Stimulated activated CD4-positive, alpha-beta T cell treated with anti-CD3 and anti-CD28 coated beads, Interleukin-2, amount 100 ng/mL, for 48 hours (primary cell): Measurements from ENCODE around the gene PGLYRP3.

Experiments used
- DNase-seq, 2 donors: peaks; one replicate each; pipeline ENCODE4 v3.0.0-alpha.2; 2020

PGLYRP3 gene

GRCh38 chr1:153253693-153254092 lies 59.1 kb downstream of the PGLYRP3 start:
- DNase-seq: no peak

- DNase-seq: no peak
Measured at GRCh38 chr1:153253076-153253475, 59.7 kb downstream of the PGLYRP3 start.

- DNase-seq: no peak
Measured at GRCh38 chr1:153251988-153252387, 60.8 kb downstream of the PGLYRP3 start.

- no peak for DNase-seq
Measured at GRCh38 chr1:153251562-153251961, 61.2 kb downstream of the PGLYRP3 start.

GRCh38 chr1:153251087-153251486 lies 61.7 kb downstream of the PGLYRP3 start:
- DNase-seq: no peak

GRCh38 chr1:153250166-153250565 lies 62.6 kb downstream of the PGLYRP3 start:
- DNase-seq: no peak

- DNase-seq: no peak
Measured at GRCh38 chr1:153248176-153248879, 64.4 kb downstream of the PGLYRP3 start.
